GM06990 (cell line): ENCODE measurements around the gene HERC3.

Source experiments
- DNase-seq: peaks from one replicate; pipeline ENCODE4 v3.0.0-alpha.2; 2011; ENCODE audit not compliant: insufficient read length; ENCODE audit errors: extremely low read depth
- H3K27me3 ChIP-seq: replicated peaks from 2 replicates; pipeline ENCODE4 v1.6.0; 2011; ENCODE audit warnings: low read length; ENCODE audit not compliant: control insufficient read depth, insufficient read depth
- H3K36me3 ChIP-seq: 2 replicates; pipeline ENCODE4 v1.5.1; 2011; ENCODE audit warnings: low read length; ENCODE audit not compliant: control insufficient read depth, insufficient read depth
- H3K4me3 ChIP-seq: replicated peaks from 2 replicates; pipeline ENCODE4 v1.5.1; 2011; ENCODE audit warnings: low read depth, mild to moderate bottlenecking, control low read depth, low read length
- TF ChIP-seq, protein P1 (sequence below): IDR thresholded peaks from 2 replicates; pipeline ENCODE4 v1.5.1; 2011; ENCODE audit warnings: low read length, control low read depth, mild to moderate bottlenecking, inconsistent platforms; ENCODE audit not compliant: insufficient read depth, poor library complexity, severe bottlenecking

The HERC3 gene

DNA sequence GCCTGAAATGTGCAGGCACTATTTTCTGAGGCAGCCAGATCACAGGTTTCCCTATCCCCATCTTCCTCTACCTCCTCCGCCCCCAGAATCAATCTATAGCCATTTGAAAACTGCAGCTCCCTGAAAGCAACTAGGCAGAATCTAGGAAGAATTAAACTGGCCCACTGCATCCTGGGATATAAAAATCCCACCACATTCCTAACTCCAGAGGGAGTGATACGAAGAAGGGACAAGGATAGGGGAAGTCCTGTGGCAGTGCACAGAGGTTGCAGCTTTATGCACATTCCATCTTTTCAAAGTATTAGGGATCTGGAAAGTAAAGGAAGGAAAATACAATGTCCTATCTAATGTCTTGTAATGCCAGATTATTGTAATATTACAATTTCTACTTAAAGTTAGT lies 18.3 kb upstream of the HERC3 start:
- Histone ChIP-seq H3K27me3 (no peaks in the 10 kb centered on the region), H3K36me3 (no peaks in the 10 kb centered on the region), H3K4me3 (no peak overlapping the region)
- TF ChIP-seq, protein P1, sequence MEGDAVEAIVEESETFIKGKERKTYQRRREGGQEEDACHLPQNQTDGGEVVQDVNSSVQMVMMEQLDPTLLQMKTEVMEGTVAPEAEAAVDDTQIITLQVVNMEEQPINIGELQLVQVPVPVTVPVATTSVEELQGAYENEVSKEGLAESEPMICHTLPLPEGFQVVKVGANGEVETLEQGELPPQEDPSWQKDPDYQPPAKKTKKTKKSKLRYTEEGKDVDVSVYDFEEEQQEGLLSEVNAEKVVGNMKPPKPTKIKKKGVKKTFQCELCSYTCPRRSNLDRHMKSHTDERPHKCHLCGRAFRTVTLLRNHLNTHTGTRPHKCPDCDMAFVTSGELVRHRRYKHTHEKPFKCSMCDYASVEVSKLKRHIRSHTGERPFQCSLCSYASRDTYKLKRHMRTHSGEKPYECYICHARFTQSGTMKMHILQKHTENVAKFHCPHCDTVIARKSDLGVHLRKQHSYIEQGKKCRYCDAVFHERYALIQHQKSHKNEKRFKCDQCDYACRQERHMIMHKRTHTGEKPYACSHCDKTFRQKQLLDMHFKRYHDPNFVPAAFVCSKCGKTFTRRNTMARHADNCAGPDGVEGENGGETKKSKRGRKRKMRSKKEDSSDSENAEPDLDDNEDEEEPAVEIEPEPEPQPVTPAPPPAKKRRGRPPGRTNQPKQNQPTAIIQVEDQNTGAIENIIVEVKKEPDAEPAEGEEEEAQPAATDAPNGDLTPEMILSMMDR: no peak
- no peak for DNase-seq

DNA sequence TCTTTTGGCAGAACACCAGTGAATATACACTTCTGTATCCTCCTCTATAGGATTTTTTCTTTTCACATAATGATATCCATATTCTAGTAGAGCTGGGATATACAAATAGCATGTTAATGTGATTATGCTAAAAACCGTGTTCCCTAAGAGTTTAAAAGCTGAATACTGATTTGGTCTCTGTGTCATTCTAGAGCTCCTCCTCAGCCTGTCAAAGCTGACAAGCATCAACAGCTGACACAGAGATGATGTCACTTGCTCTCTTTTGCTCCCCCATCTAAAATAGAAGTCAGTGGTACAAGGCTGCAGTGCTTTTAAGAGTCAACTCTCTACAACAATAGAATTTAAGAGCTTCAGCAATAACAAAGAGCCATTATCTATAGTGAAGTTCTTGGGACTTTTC lies 17.1 kb upstream of the HERC3 start:
- Histone ChIP-seq H3K27me3 (no peaks in the 10 kb centered on the region), H3K36me3 (no peaks in the 10 kb centered on the region), H3K4me3 (no peak overlapping the region)
- DNase-seq: no peak
- TF ChIP-seq, protein P1: no peak

DNA sequence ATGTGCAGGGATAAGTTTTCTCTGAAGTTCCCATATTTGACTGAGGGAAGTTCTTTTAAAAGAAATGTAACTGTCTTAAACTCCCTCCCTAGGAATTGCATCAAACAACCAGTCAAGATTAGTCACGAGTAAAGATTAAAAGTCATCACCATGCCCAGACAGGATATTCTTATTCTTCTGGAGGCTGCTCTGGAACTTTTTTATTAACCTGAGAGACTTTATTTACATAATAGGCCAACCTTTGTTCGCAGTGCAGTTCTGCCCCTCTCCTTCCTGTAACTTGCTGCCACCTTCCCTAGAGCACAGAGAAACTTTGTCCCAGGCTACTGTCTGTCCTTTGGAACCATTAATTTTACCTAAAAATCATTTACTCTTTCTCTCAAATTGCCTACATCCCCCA lies 9.8 kb upstream of the HERC3 start:
- no peak for DNase-seq
- Histone ChIP-seq H3K4me3 (no peak overlapping the region), H3K27me3 (no peaks in the 10 kb centered on the region), H3K36me3 (no peaks in the 10 kb centered on the region)
- TF ChIP-seq, protein P1: no peak

DNA sequence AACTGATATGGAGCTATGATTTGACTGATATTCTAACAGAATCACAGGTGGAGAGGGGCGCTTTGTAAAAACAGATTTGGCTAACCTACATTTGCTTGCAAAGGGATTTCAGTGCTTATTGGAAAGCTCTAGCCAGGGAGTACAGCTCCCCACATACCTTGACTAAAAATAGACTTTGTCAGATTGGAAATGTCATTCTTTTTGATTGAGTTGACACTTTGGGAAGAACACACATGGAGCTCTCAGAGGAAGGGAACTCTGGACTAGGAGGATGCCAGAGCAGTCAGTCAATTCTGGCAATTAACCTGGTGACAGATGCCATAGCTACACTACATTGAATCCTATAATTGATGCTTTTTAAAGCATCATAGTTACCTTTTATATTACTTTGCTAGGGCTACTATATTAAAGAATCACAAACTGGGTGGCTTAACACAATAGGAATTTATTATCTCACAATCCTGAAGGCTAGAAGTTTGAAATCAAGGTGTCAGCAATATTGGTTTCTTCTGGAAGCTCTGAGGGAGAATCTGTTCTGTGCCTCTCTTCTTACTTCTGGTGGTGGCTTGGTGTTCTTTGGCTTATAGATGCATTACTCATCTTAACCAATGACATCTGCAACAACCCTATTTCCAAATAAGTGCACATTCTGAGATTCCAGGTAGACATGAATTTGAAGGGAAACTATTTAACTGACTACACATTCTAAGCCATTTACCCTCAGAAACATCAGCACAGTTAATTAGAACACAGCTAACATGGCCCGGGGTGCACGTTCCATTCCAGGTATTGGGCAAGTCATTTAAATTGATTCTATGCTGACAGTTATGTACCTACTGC lies 8.4 kb upstream of the HERC3 start:
- no peaks in the 10 kb centered on the region for H3K36me3 ChIP-seq
- TF ChIP-seq, protein P1: no peak
- DNase-seq: no peak
- no peaks in the 10 kb centered on the region for H3K27me3 ChIP-seq
- H3K4me3 ChIP-seq: no peak overlapping the region

- Histone ChIP-seq H3K27me3 (no peaks in the 10 kb centered on the region), H3K36me3 (no peaks in the 10 kb centered on the region), H3K4me3 (no peak overlapping the region)
- no peak for DNase-seq
- TF ChIP-seq, protein P1: no peak
These were observed 7.8 kb upstream of the HERC3 start for GRCh38 chr4:88584471-88584900.
